Caco-2 (cell line): Measurements from ENCODE around the gene MBD1. TPM values are rescaled to one million over a fixed set of nuclear protein-coding genes. Genes with fewer than 3 reads are reported as not detected.
A peak's percentile ranks its signal among the peaks of the same experiment; 100 is the strongest.

Experiments used
- BruUV-seq: library from RNA; stranded (reverse); fragments of 400-500 nt; replicated peaks from 2 replicates; lab custom pipeline; 2021; lab: Mats Ljungman, UMichigan
- CTCF ChIA-PET: fragments of 300-600 bp; sonication (Branson Sonifier 250); formaldehyde crosslinking; loops from one replicate; lab custom pipeline; 2022; ENCODE audit warnings: antibody characterized with exemption; lab: Charles Lee
- POLR2A ChIA-PET: fragments of 300-600 bp; sonication (Branson Sonifier 250); formaldehyde crosslinking; loops from one replicate; lab custom pipeline; 2022; ENCODE audit warnings: antibody characterized with exemption; lab: Charles Lee
- DNase-seq, 2 experiments: peaks; one replicate each; pipeline versions ENCODE4 v3.0.0 to v3.0.0-alpha.2; 2020 to 2022
- H3K27me3 ChIP-seq: replicated peaks from 2 replicates; pipeline ENCODE4 v1.6.0; 2011; ENCODE audit warnings: low read length; ENCODE audit not compliant: control insufficient read depth, insufficient read depth
- H3K36me3 ChIP-seq: 2 replicates; pipeline ENCODE4 v1.5.1; 2011; ENCODE audit warnings: low read length; ENCODE audit not compliant: control insufficient read depth, insufficient read depth
- H3K4me1 ChIP-seq: fragments of 250-450 bp; sonication (Bioruptor Pico); 2 replicates; pipeline ENCODE4 v1.5.1; 2020; ENCODE audit warnings: mild to moderate bottlenecking
- H3K4me3 ChIP-seq: 2 replicates; pipeline ENCODE4 v1.5.1; 2011; ENCODE audit warnings: low read depth, mild to moderate bottlenecking, control low read depth, low read length
- H3K9me3 ChIP-seq: fragments of 250-450 bp; sonication (Bioruptor Pico); 2 replicates; pipeline ENCODE4 v1.5.1; 2020; ENCODE audit warnings: mild to moderate bottlenecking, moderate library complexity
- H3K27ac Mint-ChIP-seq: one replicate; pipeline ENCODE4 v1.8.0; 2022; ENCODE audit warnings: mixed read lengths; ENCODE audit not compliant: unreplicated experiment
- H3K27me3 Mint-ChIP-seq: one replicate; pipeline ENCODE4 v1.8.0; 2022; ENCODE audit warnings: mixed read lengths; ENCODE audit not compliant: insufficient read depth, unreplicated experiment
- H3K36me3 Mint-ChIP-seq: one replicate; pipeline ENCODE4 v1.8.0; 2022; ENCODE audit warnings: mild to moderate bottlenecking, mixed read lengths; ENCODE audit not compliant: insufficient read depth, unreplicated experiment
- H3K4me1 Mint-ChIP-seq: one replicate; pipeline ENCODE4 v1.8.0; 2022; ENCODE audit warnings: low read depth, mixed read lengths; ENCODE audit not compliant: unreplicated experiment
- H3K4me3 Mint-ChIP-seq: one replicate; pipeline ENCODE4 v1.8.0; 2022; ENCODE audit warnings: mild to moderate bottlenecking, moderate library complexity, mixed read lengths; ENCODE audit not compliant: unreplicated experiment
- H3K9me3 Mint-ChIP-seq: one replicate; pipeline ENCODE4 v1.8.0; 2022; ENCODE audit warnings: mixed read lengths; ENCODE audit not compliant: unreplicated experiment
- CTCF ChIP-seq, 2 experiments: fragments of 200-600 bp in 1 of 2; IDR thresholded peaks; 1 replicate in 1 of 2; 2 replicates in 1 of 2; pipeline versions ENCODE4 v1.5.1 to v1.8.0; 2011 to 2022; ENCODE audit warnings: antibody characterized with exemption in 1 of 2, control low read depth in 1 of 2, inconsistent platforms in 1 of 2, low read depth in 1 of 2, low read length in 1 of 2, mild to moderate bottlenecking in 1 of 2, moderate library complexity in 1 of 2; ENCODE audit not compliant: insufficient read depth in 1 of 2, severe bottlenecking in 1 of 2, unreplicated experiment in 1 of 2
- intact Hi-C: fragments of 100-400 bp; cut with micrococcal nuclease; formaldehyde crosslinking; loops from one replicate; pipeline ENCODE4 v1.10.0; 2022; ENCODE audit not compliant: unreplicated experiment
- total RNA-seq: library from RNA; stranded (reverse); gene quantifications from 2 replicates; pipeline ENCODE4 v1.2.3, GENCODE V29; 2022

Gene MBD1
- total RNA-seq, 1 experiment from 2014 or later, result 34.7 TPM

DNA sequence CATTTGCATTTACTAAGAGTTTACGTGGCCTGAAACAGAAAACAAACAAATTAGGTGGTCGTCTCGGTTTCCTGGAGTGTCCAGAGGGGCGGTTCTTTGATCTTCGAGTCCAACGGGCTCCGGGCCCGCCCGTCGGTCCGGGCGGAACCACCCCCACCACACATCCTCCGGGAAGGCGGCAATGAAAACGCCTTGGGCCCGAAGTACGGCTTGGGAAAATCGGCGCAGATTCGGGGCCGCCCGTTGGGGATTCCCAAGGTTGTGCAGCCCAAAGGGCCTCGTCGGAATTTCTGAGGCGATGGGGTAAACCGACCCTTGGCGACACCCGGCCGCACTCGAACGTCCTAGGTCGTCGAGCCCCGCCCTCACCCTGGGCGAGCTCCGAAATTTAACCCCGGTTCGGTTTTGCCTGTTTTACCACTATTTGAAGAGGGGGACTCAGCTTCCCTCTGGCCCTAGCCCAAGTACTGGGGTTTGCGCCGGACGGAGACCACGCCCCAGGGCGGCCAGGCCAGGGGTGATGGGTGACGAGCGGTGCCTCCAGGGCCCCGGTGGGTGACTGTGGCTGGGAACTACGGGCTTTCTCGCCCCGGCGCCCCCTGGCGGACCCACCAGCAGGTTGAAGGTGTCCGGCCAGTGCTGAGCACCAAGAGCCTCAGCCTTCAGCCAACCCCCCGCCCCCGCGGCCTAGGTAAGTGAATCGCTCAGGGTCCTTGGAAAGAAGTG, 13.1 kb downstream of the MBD1 start:
- Mint-ChIP-seq H3K4me3 (no peak overlapping the region), H3K4me1 (no peaks in the 10 kb centered on the region), H3K9me3 (no peaks in the 10 kb centered on the region), H3K27ac (no peak overlapping the region), H3K27me3 (no peaks in the 10 kb centered on the region), H3K36me3 (no peaks in the 10 kb centered on the region)
- no TSS peak for BruUV-seq
- no peak for TF ChIP-seq CTCF (IDR thresholded peaks at IDR 0.05; ENCODE audit: insufficient read depth in 1 of 2, low read depth in 1 of 2, low read length in 1 of 2, severe bottlenecking in 1 of 2, unreplicated experiment in 1 of 2)
- Histone ChIP-seq H3K9me3 (no peaks in the 10 kb centered on the region), H3K27me3 (no peaks in the 10 kb centered on the region), H3K36me3 (no peaks in the 10 kb centered on the region; the same call in 1 of the 2 replicates), H3K4me3 (no peak overlapping the region), H3K4me1 (no peaks in the 10 kb centered on the region)
- ChIA-PET POLR2A (no interaction called here), CTCF (no interaction called here)
- no peak for DNase-seq
- intact Hi-C loops, result no loop called here

DNA sequence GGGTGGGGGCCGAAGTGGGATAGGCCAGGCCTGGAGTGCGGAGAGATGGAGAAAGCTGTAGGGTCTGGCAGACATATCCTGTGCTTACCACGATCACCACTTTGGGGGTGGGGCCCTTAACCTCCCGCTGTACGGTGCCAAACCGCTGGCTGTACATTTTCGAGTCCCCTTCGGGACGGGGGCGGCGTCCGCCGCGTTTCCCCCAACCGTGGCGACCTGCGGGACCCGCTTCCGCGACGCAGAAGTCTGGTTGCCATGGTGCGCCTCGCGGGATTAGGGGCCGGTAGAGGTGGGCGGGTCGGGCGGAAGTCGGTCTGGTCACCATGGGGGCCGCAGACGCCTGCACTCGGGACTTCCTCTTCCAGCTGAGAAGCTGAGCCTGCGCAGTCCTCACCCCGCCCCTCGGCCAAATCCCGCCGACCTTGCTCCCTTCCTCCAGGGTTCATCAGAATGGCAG, 15.0 kb downstream of the MBD1 start, which contains the start of gene CFAP53:
TSS of gene CFAP53 (minus strand) at position 248 of the 457 bp plus-strand sequence. CDS start at position 157, 91 bp downstream.
- Mint-ChIP-seq H3K9me3 (no peaks in the 10 kb centered on the region), H3K4me1 (no peaks in the 10 kb centered on the region), H3K27ac (peak within 1 kb of the TSS; percentile 74), H3K4me3 (peak within 1 kb of the TSS; percentile 77), H3K27me3 (peaks cover 2% of the 10 kb centered on the region), H3K36me3 (no peaks in the 10 kb centered on the region)
- Histone ChIP-seq H3K36me3 (no peaks in the 10 kb centered on the region), H3K4me3 (peak within 1 kb of the TSS; percentile 44), H3K4me1 (no peaks in the 10 kb centered on the region), H3K9me3 (no peaks in the 10 kb centered on the region), H3K27me3 (no peaks in the 10 kb centered on the region)
- CTCF ChIA-PET, result no interaction called here
- intact Hi-C loops, result no loop called here
- no TSS peak for BruUV-seq
- POLR2A ChIA-PET, result no interaction called here
- peak; percentile 78 to 79 for DNase-seq
- no peak for TF ChIP-seq CTCF (IDR thresholded peaks at IDR 0.05; ENCODE audit: insufficient read depth in 1 of 2, low read depth in 1 of 2, low read length in 1 of 2, severe bottlenecking in 1 of 2, unreplicated experiment in 1 of 2)

- H3K4me3 ChIP-seq, result no peak overlapping the region
- no peaks in the 10 kb centered on the region for H3K4me1 ChIP-seq
- H3K36me3 ChIP-seq, result no peaks in the 10 kb centered on the region
- DNase-seq, result no peak
- H3K9me3 ChIP-seq, result no peaks in the 10 kb centered on the region
- CTCF ChIA-PET, result no interaction called here
- Mint-ChIP-seq H3K4me3 (no peak overlapping the region), H3K27ac (no peak overlapping the region), H3K27me3 (peaks cover 2% of the 10 kb centered on the region), H3K36me3 (no peaks in the 10 kb centered on the region), H3K4me1 (no peaks in the 10 kb centered on the region), H3K9me3 (no peaks in the 10 kb centered on the region)
- BruUV-seq, result no TSS peak
- no peak for TF ChIP-seq CTCF (IDR thresholded peaks at IDR 0.05; ENCODE audit: insufficient read depth in 1 of 2, low read depth in 1 of 2, low read length in 1 of 2, severe bottlenecking in 1 of 2, unreplicated experiment in 1 of 2)
- H3K27me3 ChIP-seq, result no peaks in the 10 kb centered on the region
- POLR2A ChIA-PET, result no interaction called here
- intact Hi-C loops, result no loop called here
Observed at GRCh38 chr18:50262977-50263376, 18.3 kb downstream of the MBD1 start.
